NK-92 (cell line): ENCODE results near the gene LAMP5.

Experiments used
- DNase-seq: peaks from one replicate; lab custom pipeline; 2025; ENCODE audit not compliant: unreplicated experiment; lab: John Stamatoyannopoulos, UW

The LAMP5 gene, protein sequence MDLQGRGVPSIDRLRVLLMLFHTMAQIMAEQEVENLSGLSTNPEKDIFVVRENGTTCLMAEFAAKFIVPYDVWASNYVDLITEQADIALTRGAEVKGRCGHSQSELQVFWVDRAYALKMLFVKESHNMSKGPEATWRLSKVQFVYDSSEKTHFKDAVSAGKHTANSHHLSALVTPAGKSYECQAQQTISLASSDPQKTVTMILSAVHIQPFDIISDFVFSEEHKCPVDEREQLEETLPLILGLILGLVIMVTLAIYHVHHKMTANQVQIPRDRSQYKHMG

DNA sequence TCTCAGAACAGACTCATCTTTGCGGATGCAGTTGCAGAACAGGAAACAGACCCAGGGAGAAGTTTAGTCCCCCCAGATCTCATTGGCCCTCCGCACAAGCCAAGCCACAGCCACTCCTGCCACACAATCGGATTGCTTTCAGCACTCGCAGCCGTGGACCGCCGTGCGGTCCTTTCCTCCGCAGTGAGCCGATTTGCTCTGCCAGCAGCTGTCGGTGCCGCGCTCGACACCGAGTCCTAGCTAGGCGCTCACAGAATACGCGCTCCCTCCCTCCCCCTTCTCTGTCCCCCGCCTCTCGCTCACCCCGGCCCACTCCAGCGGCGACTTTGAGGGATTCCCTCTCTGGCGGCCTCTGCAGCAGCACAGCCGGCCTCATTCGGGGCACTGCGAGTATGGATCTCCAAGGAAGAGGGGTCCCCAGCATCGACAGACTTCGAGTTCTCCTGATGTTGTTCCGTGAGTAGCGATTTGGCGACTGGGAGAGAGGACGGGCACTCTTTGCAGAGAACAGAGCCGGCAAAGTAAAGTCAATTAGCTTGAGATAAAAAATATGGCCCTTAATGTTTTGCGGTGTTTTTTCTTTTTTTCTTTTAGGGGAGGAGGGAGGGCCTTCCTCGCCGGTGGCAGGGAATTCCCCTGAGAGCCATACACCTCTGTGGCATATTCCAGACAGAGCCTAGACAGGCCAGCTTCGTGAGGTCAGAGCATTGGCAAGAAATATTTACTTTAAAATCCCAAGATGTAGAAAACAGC is at the start of gene LAMP5:
Gene LAMP5, plus strand, starts transcription at position 130 of the 753 bp plus-strand sequence. Its CDS starts 263 bp downstream, at position 393.
- DNase-seq: no peak

DNA sequence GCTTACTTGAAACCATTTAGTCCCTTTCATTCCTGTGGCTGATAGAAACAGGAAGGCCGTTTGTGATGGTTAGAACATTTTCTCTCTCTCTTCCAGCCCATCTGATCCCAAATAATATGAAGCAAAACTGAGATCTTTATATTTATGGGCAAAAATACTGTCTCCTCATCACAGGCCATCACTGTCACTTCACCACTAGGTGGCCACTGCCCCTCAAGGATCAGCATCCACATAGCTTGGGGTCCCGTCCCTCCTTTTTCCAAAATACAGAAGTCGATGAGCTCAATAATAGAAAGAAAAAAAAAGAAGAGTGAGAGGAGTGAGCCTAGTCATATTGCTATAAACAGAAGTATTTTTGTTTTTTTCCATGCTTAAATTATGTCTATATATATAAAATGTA is 46.4 kb upstream of the LAMP5 start:
- DNase-seq: no peak

DNA sequence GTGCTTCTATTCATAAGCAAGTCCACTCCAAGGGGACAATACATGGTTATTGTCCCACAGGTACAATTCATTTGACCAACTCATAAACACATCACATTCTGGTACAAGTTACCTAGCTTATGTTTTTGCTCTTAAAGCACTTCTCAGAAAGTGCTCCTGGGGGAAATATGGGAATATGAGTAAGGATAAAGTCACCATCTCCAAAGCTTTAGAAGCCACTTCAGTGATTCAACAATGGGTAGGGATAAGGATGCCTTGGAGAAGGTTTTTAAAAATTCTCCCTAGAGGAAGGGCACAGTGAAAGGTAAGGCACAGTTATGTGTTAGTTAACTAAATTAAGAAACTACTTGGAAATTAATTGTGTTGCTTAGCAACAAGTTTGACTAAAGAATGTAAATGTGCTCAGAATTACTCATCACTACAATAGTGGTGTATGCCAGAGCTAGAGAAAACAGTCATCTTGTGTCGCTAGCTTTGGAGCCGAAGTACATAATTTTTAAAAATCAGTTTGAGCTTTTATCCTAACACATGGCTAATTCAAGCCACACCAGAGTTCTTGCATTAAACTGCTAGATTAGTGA is 39.5 kb upstream of the LAMP5 start:
- no peak for DNase-seq

DNA sequence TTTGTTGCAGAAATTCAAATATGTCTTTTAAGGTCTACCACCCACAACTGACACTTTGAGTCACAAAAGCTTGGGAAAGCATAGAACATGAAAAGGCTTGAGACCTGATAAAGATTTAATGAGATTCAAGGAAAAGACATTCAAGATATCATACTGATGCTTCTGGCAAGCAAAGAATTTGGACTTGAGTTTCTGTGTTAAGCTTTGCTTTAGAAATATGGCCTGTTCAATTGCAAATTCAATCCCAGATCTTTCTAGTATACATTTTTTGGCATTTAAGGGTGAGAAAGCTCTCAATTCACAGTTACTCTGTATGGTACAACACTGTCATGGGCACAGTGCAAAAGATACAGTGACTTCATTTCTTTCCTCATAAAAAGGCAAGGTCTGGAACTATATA is 38.9 kb upstream of the LAMP5 start:
- DNase-seq: no peak

DNA sequence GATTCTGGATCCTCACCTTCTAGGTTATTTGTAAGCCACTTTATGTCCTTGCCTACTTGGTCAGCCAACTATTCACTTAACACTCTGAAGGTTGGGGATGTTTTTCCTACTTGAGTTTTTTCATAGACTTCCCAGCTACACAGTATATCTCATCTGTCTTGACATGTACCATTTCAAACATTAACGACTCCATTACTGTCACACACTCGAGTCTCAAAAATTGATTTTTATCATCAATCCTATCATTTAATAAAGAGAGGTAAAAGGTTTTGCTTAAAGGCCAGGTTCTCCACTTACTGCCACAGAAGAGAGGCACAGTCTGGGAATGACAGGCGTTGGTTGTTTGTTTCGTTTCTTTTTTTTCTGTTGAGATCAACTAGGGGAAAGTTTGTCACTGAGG is 38.2 kb upstream of the LAMP5 start:
- DNase-seq: no peak

DNA sequence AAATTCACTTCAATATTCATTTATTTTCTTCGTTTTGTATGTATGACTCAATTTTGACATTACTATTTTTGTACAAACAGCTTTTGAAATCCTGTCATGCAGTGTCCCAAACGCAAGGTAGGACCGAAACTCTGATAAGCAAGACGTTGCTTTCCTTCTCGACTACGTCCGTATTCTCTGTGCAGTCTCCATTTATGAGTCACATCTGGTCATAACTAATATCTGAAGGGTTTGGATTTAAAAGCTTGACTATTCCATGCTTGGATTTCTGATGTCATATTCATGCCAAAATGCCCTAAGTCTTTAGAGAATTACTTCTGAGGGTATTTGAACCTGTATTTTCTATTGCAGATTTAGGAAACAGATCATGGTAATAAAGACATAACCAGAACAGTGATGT is 37.8 kb upstream of the LAMP5 start:
- DNase-seq: no peak

DNA sequence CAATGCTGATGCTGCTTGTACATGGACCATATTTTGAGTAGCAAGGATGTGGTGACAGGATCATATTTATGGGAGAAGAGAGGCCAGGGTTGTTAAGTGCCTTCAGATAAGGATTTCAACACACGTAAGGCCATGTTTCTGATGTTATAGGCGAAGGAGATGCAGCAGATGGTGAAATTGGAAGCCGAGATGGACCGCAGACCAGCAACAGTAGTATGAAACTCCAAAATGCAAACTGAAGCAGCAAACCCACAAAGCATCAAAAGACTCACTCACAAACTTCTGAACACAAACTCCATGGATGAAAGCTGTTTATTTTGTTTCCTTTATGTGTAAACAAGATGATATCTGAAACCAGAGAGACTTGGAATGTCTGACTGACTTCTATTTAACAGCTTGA is 35.6 kb upstream of the LAMP5 start:
- no peak for DNase-seq

DNA sequence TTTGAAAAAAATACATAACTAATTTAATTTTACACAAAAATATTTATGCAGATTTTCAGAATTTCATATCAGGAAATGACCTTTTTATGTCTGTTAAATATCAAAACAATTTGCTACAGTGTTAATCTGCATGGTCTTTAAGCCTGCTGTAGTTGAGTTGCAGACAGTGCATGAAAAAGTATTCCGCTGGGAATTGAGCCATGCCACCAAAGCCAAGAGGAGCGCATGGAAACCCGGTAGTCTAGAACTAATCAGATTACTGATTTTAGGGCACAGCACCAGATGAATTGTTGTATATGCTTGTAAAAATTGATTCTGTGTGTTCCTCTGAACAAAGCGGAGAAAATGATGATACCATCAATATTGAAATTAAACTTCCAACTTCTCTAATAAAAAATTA is 34.3 kb upstream of the LAMP5 start:
- no peak for DNase-seq

DNA sequence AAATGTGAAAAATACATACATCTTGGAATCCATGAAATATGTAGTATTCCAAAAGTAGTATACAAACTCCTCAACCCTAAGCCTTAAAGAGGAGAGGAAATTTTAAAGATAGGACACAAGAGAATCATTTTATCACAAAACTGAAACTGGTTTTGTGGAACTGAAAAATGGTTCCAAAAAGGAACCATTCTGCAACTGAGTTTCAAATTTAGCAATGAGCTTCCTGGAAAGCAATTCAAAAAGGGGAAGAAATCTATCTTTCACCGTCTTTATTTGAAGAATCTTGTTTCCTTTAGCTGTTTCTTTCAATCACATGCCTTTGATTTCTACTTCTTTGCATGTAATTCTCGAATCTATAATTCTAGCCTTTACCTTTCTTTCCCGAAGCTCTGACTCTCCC is 32.2 kb upstream of the LAMP5 start:
- DNase-seq: no peak

DNA sequence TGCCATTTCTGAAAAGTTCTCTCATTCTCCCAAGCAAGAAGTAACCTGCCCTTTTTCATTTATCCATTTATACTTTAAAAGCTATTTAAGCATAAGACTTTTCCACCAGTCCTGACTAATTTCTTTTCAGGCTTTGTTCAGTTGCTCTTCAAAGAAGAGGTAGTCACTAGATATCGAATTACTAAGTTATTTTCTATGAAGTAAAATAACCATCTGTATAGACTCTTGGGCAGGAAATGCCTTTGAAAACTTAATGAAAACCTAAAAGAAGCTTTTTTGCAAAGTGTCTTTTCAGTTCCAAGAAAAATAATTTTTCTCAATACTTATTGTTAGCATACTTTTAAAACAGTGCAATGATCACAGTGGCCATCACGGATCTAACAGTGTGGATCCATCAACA is 31.3 kb upstream of the LAMP5 start:
- DNase-seq: no peak

DNA sequence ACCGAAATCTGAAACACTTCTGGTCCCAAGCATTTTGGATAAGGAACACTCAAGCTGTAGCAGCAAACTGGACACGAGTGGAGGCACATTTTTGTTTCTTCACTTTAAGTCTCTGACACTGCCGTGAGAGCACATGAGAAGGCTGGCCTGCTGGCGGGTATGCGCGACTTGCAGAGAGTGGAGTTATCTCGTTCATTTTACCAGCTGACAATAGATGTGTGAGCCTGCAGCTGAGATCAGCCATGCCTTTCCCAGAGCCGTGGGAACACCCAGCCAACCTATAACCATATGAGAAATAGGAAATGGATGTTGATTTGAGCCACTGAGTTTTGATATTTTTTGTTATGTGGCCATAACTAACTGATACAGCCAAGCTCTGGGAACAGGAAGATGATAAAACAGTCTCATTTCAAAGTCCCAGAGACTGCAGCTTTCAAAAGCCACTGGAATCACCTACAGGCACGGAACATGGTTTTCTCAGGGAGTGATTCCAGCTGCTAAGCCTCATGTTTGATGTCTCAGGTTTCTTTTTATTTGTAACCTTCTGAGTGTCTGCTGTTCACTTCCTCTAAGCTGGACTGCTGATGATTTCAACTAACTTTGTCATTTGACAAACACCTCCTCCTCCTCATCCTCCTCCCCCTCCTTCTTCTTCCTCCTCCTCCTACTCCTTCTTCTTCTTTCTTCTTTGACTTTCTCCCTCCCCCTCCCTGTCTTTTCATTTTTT is 28.6 kb upstream of the LAMP5 start:
- DNase-seq: no peak

DNA sequence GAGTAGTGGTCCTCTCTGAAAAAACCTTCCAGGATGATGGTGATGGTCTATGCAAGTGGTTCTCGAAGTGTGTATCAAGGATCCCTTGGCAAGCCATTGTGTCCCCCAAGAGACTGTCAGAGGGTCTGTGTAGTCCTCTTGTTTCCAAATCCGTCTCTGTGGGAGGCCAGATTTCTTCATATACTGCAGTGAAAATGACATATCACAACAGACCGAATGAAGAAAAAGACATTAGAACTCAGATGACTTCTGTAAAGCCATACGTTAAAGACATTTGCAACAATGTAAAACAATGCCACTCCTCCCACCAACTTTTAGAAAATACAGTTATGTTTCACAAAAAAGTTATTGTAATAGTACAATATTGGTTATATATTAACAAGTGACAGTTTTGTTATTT is 27.2 kb upstream of the LAMP5 start:
- DNase-seq: no peak

DNA sequence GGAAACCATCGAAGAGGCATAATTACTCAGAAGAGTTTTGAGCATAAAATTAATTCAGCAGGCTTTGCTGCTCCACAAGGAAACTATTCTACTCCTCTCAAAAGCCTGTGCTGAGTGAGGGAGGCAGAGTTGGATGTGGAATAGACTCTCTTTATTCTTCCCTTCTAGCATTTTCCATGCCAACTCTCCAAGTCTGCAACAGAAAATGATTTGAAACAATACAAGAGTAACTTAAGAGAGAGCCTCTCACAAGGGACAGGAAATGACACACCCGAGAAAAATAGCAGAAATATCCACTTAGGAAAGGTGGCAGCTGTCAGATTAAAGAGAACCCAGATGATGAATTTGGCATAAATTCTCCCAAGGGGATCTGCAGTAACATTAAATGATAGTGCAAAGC is 26.3 kb upstream of the LAMP5 start:
- DNase-seq: no peak

DNA sequence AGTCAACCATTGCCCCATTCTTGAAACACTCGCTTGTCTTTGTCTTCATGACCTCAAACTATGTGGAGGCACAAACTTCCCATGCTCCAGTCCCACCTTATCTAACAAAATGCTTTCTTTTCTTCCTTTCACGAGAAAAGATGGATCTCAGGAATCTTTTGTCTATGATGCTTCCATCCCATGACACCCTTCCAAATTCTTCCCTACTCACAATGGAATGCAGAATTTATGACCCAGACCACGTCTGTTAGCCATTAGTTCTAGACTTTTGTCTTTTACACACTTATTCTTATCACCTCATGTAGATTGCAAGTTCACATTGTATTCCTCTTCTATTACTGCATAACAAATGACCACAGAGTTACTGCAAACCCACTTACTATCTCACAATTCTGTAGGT is 24.2 kb upstream of the LAMP5 start:
- no peak for DNase-seq

DNA sequence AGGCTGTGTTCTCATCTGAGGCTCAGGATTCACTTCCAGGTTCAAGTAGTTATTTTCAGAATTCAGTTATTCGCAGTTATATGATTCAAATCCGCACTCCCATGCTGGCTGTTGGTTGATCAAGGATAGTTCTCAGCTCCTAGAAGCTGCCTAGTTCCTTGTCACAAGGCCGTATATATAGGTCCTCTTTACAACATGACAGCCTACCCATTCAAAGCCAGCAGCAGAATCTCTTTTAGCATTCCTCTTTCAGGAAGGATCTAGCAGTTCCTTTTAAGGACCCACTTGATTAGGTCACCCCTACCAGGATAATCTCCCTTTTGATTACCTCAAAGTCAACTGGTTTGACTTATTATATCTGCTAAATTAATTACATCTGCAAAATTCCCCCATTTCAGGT is 23.8 kb upstream of the LAMP5 start:
- no peak for DNase-seq

DNA sequence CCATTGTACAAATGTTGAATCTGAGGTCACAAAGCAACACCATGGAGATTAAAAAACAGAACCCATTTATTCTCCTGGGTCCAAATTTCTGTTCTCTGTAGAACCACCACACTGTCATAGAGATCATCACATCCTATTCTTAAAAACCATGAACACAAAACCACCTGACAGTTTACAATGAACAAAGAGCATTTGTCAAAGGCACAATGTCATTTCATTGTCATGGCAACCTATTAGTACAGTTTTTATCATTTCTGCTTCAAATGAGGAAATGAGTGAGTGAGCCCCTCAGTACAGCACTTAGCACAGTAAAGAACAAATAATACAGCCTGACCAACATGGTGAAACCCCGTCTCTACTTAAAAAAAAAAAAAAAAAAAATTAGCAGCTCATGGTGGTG is 23.1 kb upstream of the LAMP5 start:
- no peak for DNase-seq

DNA sequence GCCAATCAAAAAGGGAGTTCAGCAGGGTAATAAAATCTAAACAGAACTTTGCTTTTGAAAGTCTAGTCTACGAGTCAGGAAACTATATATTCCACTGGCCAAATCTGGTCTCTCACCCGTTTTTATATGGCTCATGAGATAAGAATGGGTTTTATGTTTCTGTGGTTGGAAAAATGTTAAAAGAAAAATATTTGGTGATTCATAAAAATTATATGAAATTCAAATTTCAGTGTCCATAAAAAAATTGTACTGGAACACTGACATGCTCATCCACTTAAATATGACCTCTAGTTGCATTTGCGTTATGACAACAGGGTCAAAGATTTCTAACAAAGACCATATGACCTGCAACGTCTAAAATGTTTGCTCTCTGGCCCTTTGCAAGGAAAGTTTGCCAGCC is 22.3 kb upstream of the LAMP5 start:
- DNase-seq: no peak

DNA sequence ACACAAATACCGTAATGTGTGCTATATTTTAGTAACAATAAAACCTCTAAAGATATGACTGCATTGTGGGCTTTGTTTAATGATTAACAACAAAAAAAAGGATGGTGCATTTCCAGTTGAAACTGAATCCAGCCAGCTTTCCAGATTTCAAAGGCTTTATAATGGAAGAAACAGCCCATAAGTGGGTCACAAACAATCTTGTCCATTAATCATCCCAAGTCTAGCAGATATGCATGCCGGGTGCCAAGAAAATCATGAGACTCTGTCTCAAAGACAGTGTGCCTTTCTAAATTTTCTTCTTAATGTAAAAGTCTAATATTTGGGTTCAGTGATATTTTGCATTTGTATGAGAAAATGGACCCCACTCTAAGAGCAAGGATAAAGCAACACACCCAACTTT is 20.6 kb upstream of the LAMP5 start:
- no peak for DNase-seq

DNA sequence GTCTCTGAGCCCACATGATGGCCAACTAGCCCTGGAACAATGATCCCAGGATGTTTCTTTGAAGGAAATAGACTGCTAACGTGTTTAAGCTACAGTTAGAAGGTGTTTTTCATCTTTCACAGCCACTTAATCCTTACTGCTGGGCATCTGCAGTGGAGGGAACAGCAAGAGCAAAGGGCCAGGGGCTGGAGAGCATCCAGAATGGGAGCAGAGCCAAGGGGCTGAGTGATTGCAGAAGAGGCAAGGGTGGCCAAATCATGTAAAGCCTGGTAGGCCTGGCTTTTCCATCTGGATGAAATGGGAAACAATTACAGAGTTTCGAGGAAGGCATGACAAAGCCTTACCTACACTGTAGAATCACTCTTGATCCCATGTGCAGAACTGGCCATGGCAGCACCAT is 18.7 kb upstream of the LAMP5 start:
- DNase-seq: no peak

DNA sequence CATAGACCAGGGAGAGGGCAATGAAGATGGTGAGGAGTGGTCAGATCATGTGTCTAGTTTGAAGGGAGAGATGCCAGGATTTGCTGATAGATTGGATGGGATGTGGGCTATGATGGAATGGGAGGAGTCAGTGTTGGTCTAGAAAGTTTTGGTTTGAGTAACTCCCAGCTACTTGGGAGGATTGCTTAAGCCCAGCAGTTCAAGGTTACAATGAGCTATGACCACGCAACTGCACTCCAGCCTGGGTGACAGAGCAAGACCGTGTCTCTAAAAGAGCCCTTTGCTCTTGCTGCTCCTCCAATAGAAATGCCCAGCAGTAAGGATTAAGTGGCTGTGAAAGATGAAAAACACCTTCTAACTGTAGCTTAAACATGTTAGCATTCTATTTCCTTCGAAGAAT is 18.2 kb upstream of the LAMP5 start:
- DNase-seq: no peak

DNA sequence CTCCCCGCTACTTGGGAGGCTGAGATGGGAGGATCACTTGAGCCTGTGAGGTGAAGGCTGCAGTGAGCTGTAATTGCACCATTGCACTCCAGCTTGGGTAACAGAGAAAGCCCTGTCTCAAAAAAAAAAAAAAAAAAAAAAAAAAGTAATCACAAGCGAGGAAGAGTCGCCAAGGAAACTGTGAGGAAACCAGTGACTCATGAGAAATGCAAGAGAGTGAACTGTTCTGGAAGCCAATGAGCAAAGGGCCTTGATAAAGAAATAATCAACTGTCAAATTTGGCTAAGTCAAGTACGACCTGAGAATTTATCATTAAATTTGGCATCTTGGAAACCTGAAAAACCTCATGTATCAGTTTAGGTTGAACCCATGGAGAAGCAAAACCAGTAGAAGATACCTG is 16.1 kb upstream of the LAMP5 start:
- DNase-seq: no peak
